Measurements from ENCODE around the gene KIAA0825. TPM values are rescaled to one million over a fixed set of nuclear protein-coding genes. Genes with fewer than 3 reads are reported as not detected.

Gene KIAA0825
- total RNA-seq, 1 experiment from 2014 or later, result 0.07 TPM

- Histone ChIP-seq H3K9ac (ENCODE audit: low read length) (no peak overlapping the region), H3F3A (ENCODE audit: low read length, unreplicated experiment) (no peaks in the 10 kb centered on the region), H3K27me3 (ENCODE audit: low read length) (no peaks in the 10 kb centered on the region), H3K4me2 (ENCODE audit: low read length) (no peak overlapping the region), H3K36me3 (ENCODE audit: low read depth, low read length) (no peaks in the 10 kb centered on the region), H3K9me3 (ENCODE audit: low read length) (no peaks in the 10 kb centered on the region), H4K20me1 (ENCODE audit: low read length) (no peaks in the 10 kb centered on the region), H3K27ac (ENCODE audit: low read length) (no peak overlapping the region), H3K4me3 (ENCODE audit: low read length) (no peak overlapping the region), H3K79me2 (ENCODE audit: low read length) (peaks cover 42% of the 10 kb centered on the region), H3K4me1 (ENCODE audit: insufficient read depth, low read length) (peaks cover 3% of the 10 kb centered on the region; the same call in 1 of the 2 replicates), H3K9me2 (replicated peaks; ENCODE audit: low read length) (no peaks in the 10 kb centered on the region), H2AFZ (ENCODE audit: low read length) (no peak overlapping the region)
- TF ChIP-seq EZH2 (IDR thresholded peaks at IDR 0.05; ENCODE audit: low read length, unreplicated experiment) (no peak), EZH2phosphoT487 (IDR thresholded peaks at IDR 0.05; ENCODE audit: borderline replicate concordance, low read length) (no peak), CTCF (conservative IDR thresholded peaks at IDR 0.05; ENCODE audit: low read depth, low read length) (no peak)
- no peak for DNase-seq
- intact Hi-C loops (cut with micrococcal nuclease), result no loop called here
- ChIA-PET POLR2A (ENCODE audit: unreplicated experiment) (no interaction called here), CTCF (no interaction called here)
- BruUV-seq (replicated peaks), result no TSS peak
- ATAC-seq, result no peak
These were observed 5.5 kb upstream of the KIAA0825 start for GRCh38 chr5:94623877-94624276.

- POLR2A ChIA-PET (ENCODE audit: unreplicated experiment), result no interaction called here
These were observed 4.6 kb upstream of the KIAA0825 start for GRCh38 chr5:94623011-94623410.

More at GRCh38 chr5:94623011-94623410, 4.6 kb upstream of the KIAA0825 start:
- Histone ChIP-seq H3K4me1 (ENCODE audit: insufficient read depth, low read length) (peaks cover 3% of the 10 kb centered on the region; the same call in 1 of the 2 replicates), H2AFZ (ENCODE audit: low read length) (no peak overlapping the region), H3F3A (ENCODE audit: low read length, unreplicated experiment) (no peaks in the 10 kb centered on the region), H3K9ac (ENCODE audit: low read length) (no peak overlapping the region), H4K20me1 (ENCODE audit: low read length) (no peaks in the 10 kb centered on the region), H3K9me3 (ENCODE audit: low read length) (no peaks in the 10 kb centered on the region), H3K79me2 (ENCODE audit: low read length) (peaks cover 45% of the 10 kb centered on the region), H3K27ac (ENCODE audit: low read length) (no peak overlapping the region), H3K4me2 (ENCODE audit: low read length) (no peak overlapping the region), H3K27me3 (ENCODE audit: low read length) (no peaks in the 10 kb centered on the region), H3K4me3 (ENCODE audit: low read length) (no peak overlapping the region), H3K9me2 (replicated peaks; ENCODE audit: low read length) (no peaks in the 10 kb centered on the region), H3K36me3 (ENCODE audit: low read depth, low read length) (no peaks in the 10 kb centered on the region)
- CTCF ChIA-PET, result no interaction called here
- ATAC-seq, result no peak
- intact Hi-C loops (cut with micrococcal nuclease), result no loop called here
- TF ChIP-seq EZH2 (IDR thresholded peaks at IDR 0.05; ENCODE audit: low read length, unreplicated experiment), result no peak
- no peak for TF ChIP-seq CTCF (conservative IDR thresholded peaks at IDR 0.05; ENCODE audit: low read depth, low read length)
- TF ChIP-seq EZH2phosphoT487 (IDR thresholded peaks at IDR 0.05; ENCODE audit: borderline replicate concordance, low read length), result no peak
- DNase-seq, result no peak
- BruUV-seq (replicated peaks), result no TSS peak

Measured in PC-3 (cell line).